Small intestine (tissue), 7 donors: ENCODE results near the gene TSG101. TPM values are rescaled to one million over a fixed set of nuclear protein-coding genes. Genes with fewer than 3 reads are reported as not detected.

ENCODE experiments used
- DNase-seq, 2 donors: peaks; one replicate each; pipeline versions ENCODE4 v3.0.0 to v3.0.0-alpha.2; 2013
- FAIRE-seq: peaks from 2 replicates; lab custom pipeline; 2012; peaks lifted over from hg19 to GRCh38; lab: Jason Lieb, UNC
- H3K27ac ChIP-seq, 3 donors: one replicate each; pipeline ENCODE4 v1.5.1; 2013; ENCODE audit warnings: low read length in 2 of 3, mild to moderate bottlenecking in 2 of 3, control low read depth in 1 of 3, inconsistent platforms in 1 of 3, low read depth in 1 of 3, moderate library complexity in 1 of 3
- H3K27me3 ChIP-seq, 3 donors: one replicate each; pipeline ENCODE4 v1.6.1; 2013; ENCODE audit warnings: low read length in 3 of 3, inconsistent platforms in 1 of 3; ENCODE audit not compliant: control insufficient read depth in 3 of 3, insufficient read depth in 3 of 3
- H3K36me3 ChIP-seq, 3 donors: one replicate each; pipeline ENCODE4 v1.6.1; 2013; ENCODE audit warnings: low read length in 3 of 3, inconsistent platforms in 1 of 3, low read depth in 1 of 3, mild to moderate bottlenecking in 1 of 3, moderate library complexity in 1 of 3; ENCODE audit not compliant: control insufficient read depth in 3 of 3, insufficient read depth in 2 of 3
- H3K4me1 ChIP-seq, 3 donors: one replicate each; pipeline ENCODE4 v1.6.1; 2013; ENCODE audit warnings: low read length in 2 of 3, inconsistent platforms in 1 of 3, low read depth in 1 of 3, mild to moderate bottlenecking in 1 of 3, moderate library complexity in 1 of 3; ENCODE audit not compliant: control insufficient read depth in 3 of 3, insufficient read depth in 2 of 3
- H3K4me3 ChIP-seq, 3 donors: one replicate each; pipeline ENCODE4 v1.5.1; 2013; ENCODE audit warnings: low read length in 3 of 3, control low read depth in 1 of 3, inconsistent platforms in 1 of 3, low read depth in 1 of 3, mild to moderate bottlenecking in 1 of 3, moderate library complexity in 1 of 3
- H3K9me3 ChIP-seq, 2 donors: one replicate each; pipeline ENCODE4 v1.6.1; 2013; ENCODE audit warnings: low read depth in 1 of 2, low read length in 1 of 2; ENCODE audit not compliant: control insufficient read depth in 2 of 2, insufficient read depth in 1 of 2
- WGBS, 3 donors: extraction: QIAGEN DNeasy Blood & Tissue Kit; methylation state at CpG; one replicate each; pipeline ENCODE4 v1.1.7; 2013; 5-methylcytosine and 5-hydroxymethylcytosine counted together
- polyA plus RNA-seq, 4 donors: library from polyadenylated mRNA; stranded (reverse) in 3 of 4; unstranded in 1 of 4; fragments of 200-250 nt in 3 of 4; fragments of 120-200 nt in 1 of 4; gene quantifications; one replicate each; pipeline versions ENCODE4 v1.2.1 to v1.2.3, GENCODE V29; 2013
- donor health status: healthy with polysubstance abuse.
- donor health status: control.
- donor health status: control.
- donor health status: Bipolar disorder and iron deficiency.
- donor health status: healthy.

The TSG101 gene
- polyA plus RNA-seq, 4 donors = 52.6 to 80.5 (median 75.6) TPM

DNA sequence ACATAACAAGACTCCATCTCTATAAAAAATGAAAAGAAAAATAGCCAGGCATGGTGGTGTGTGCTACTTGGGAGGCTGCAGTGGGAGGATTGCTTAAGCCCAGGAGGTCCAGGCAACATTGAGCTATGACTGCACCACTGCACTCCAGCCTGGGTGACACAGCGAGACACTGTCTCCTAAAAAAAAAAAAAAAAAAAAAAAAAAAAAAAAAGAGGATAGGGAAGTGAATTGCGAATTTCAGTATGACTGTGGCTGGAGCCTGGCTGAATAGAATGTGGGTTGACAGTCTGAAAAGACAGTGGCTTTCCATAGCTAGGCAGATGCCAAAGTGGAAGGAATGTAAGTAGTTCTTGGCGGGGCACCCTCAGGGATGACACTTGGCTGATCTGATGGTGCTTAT, 77.5 kb downstream of the TSG101 start:
- H3K4me1 ChIP-seq = no peaks in the 10 kb centered on the region
- WGBS, 3 donors = 92 to 94% (median 93%) methylated on average over 3 of the region's 3 CpGs
- no peak for FAIRE-seq

GRCh38 chr11:18438691-18439090, 88.1 kb downstream of the TSG101 start:
- no peak for FAIRE-seq
- DNase-seq = peak; percentile 51 to 65
- Histone ChIP-seq H3K9me3 (peaks cover 0 to 4% of the 10 kb centered on the region in 2 donors), H3K4me3 (no peak overlapping the region), H3K27ac (no peak overlapping the region), H3K4me1 (no peaks in the 10 kb centered on the region), H3K36me3 (no peaks in the 10 kb centered on the region), H3K27me3 (no peaks in the 10 kb centered on the region)
- whole genome bisulfite sequencing, 3 donors = 21 to 55% (median 33%) methylated on average over 2 of the region's 2 CpGs

More for the DNA sequence above, 77.5 kb downstream of the TSG101 start:
- Histone ChIP-seq H3K36me3 (no peaks in the 10 kb centered on the region), H3K9me3 (no peaks in the 10 kb centered on the region), H3K4me3 (no peak overlapping the region), H3K27ac (no peak overlapping the region), H3K27me3 (peaks cover 0 to 3% (median 2%) of the 10 kb centered on the region in 3 donors)
- no peak for DNase-seq

Other genes starting within 250 kb of the TSG101 start
- gene HPS5, start 204.8 kb downstream of the TSG101 start, polyA plus RNA-seq = 10 to 100 TPM in 3 of 4 donors, 1 to 10 TPM in 1; 9.0 to 25.0 (median 12.5) TPM
- 10 to 100 TPM; 23.1 to 65.7 (median 27.3) TPM for gene GTF2H1, start 204.4 kb downstream of the TSG101 start, polyA plus RNA-seq
- 100 to 1,000 TPM; 349 to 825 (median 616) TPM for gene LDHA, start 132.4 kb downstream of the TSG101 start, polyA plus RNA-seq
- 1 to 10 TPM in 2 of 4 donors, under 1 TPM in 2; 0.06 to 5.1 (median 2.5) TPM for gene LDHC, start 114.6 kb downstream of the TSG101 start, polyA plus RNA-seq
- under 1 TPM in 2 of 4 donors, not detected in 2; 0.04 to 0.19 TPM for gene LDHAL6A, start 71.1 kb downstream of the TSG101 start, polyA plus RNA-seq
- 10 to 100 TPM in 2 of 4 donors, 1 to 10 TPM in 2; 9.2 to 18.3 (median 11.4) TPM for gene UEVLD, start 61.8 kb upstream of the TSG101 start, polyA plus RNA-seq
- 1 to 10 TPM in 2 of 4 donors, under 1 TPM in 1, not detected in 1; 0.60 to 4.9 (median 3.5) TPM for gene MISFA, start 72.8 kb upstream of the TSG101 start, polyA plus RNA-seq
- 10 to 100 TPM in 1 of 4 donors, 1 to 10 TPM in 3; 5.8 to 16.5 (median 6.5) TPM for gene SPTY2D1, start 107.4 kb upstream of the TSG101 start, polyA plus RNA-seq
- gene TMEM86A, start 171.8 kb upstream of the TSG101 start, polyA plus RNA-seq = 1 to 10 TPM in 2 of 4 donors, under 1 TPM in 2; 0.22 to 1.6 (median 1.1) TPM
- 1 to 10 TPM in 1 of 4 donors, under 1 TPM in 3; 0.27 to 1.3 (median 0.69) TPM for gene IGSF22, start 199.2 kb upstream of the TSG101 start, polyA plus RNA-seq